ENCODE data around the gene ITGB6. TPM values are rescaled to one million over a fixed set of nuclear protein-coding genes. Genes with fewer than 3 reads are reported as not detected.

The ITGB6 gene
- total and polyA plus RNA-seq, 2 of the 4 experiments (the other 2 are of a cell fraction): under 0.01 TPM; not detected in 1

DNA sequence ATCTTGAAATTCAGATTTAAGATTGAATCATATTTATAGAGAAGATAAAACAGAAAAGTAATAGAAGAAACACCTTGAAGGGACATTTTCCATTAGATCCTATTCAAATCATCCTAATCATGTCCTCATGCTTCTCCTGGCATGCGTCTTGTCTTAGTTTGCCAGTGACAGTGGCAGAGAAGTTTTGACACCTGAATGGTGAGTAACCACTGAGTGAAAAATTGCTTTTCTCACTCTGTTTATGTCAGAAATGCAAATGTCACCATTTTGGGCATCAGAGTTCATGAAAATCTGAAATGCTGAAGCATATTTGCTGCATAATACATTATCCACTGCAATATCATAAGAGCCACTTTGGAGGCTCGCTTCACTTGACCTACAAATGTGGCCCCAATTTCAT is 74.7 kb downstream of the ITGB6 start:
- Histone ChIP-seq H3K18ac (ENCODE audit: low read depth, low read length) (no peak overlapping the region), H4K91ac (ENCODE audit: insufficient read depth, low read depth, low read length) (no peak overlapping the region), H2BK15ac (ENCODE audit: low read depth, low read length) (no peak overlapping the region), H3K9me3 (ENCODE audit: control insufficient read depth, insufficient read depth, low read length) (no peaks in the 10 kb centered on the region), H2BK5ac (ENCODE audit: low read depth, low read length, poor library complexity, severe bottlenecking) (no peak overlapping the region), H3K56ac (ENCODE audit: extremely low read depth, insufficient read depth, low read length) (no peak overlapping the region), H2AFZ (replicated peaks; ENCODE audit: low read length, poor library complexity) (no peak overlapping the region), H3K9me1 (ENCODE audit: insufficient read depth, low read length) (no peaks in the 10 kb centered on the region), H4K5ac (ENCODE audit: low read depth, low read length) (no peak overlapping the region), H3K36me3 (ENCODE audit: control insufficient read depth, insufficient read depth, low read length) (no peaks in the 10 kb centered on the region), H3K4ac (ENCODE audit: low read depth, low read length) (no peak overlapping the region), H3K4me3 (ENCODE audit: insufficient read depth, low read depth, low read length) (no peak overlapping the region), H4K8ac (ENCODE audit: low read depth in 2 of 2, low read length in 2 of 2) (no peak overlapping the region), H3K4me2 (ENCODE audit: low read depth, low read length) (no peak overlapping the region), H3K79me1 (ENCODE audit: low read depth in 1 of 2, low read length in 2 of 2) (no peaks in the 10 kb centered on the region), H3K27me3 (ENCODE audit: control insufficient read depth, insufficient read depth, low read length) (peaks cover 8% of the 10 kb centered on the region), H2BK120ac (ENCODE audit: low read depth, low read length) (no peak overlapping the region), H3K4me1 (ENCODE audit: control insufficient read depth, insufficient read depth, low read length) (no peaks in the 10 kb centered on the region), H3K27ac (ENCODE audit: insufficient read depth, low read length) (no peak overlapping the region), H2BK20ac (ENCODE audit: low read depth, low read length) (no peak overlapping the region), H2AK9ac (replicated peaks; ENCODE audit: low read depth, low read length, poor library complexity) (no peak overlapping the region), H3K9ac (ENCODE audit: low read depth, low read length) (no peak overlapping the region), H3K14ac (replicated peaks; ENCODE audit: low read depth, low read length) (no peak overlapping the region), H4K20me1 (ENCODE audit: insufficient read depth, low read length) (no peaks in the 10 kb centered on the region), H2AK5ac (ENCODE audit: low read depth, low read length) (no peak overlapping the region), H3K23ac (ENCODE audit: low read depth, low read length) (no peak overlapping the region)
- BruUV-seq (replicated peaks): no TSS peak
- TF ChIP-seq RCOR1 (IDR thresholded peaks at IDR 0.05; ENCODE audit: insufficient replicate concordance, low read length) (no peak), BHLHE40 (IDR thresholded peaks at IDR 0.05; ENCODE audit: low read depth, low read length) (no peak), MAZ (IDR thresholded peaks at IDR 0.05; ENCODE audit: borderline replicate concordance, low read depth, low read length) (no peak), SMC3 (IDR thresholded peaks at IDR 0.05; ENCODE audit: low read depth, low read length) (no peak), MXI1 (IDR thresholded peaks at IDR 0.05; ENCODE audit: borderline replicate concordance, low read depth, low read length) (no peak), NFE2L2 (IDR thresholded peaks at IDR 0.05; ENCODE audit: low read depth, low read length) (no peak), MAFK (IDR thresholded peaks at IDR 0.05; ENCODE audit: low read depth, low read length) (no peak), FOS (IDR thresholded peaks at IDR 0.05; ENCODE audit: low read depth, low read length) (no peak), RAD21 (IDR thresholded peaks at IDR 0.05; ENCODE audit: low read length) (no peak), CEBPB (IDR thresholded peaks at IDR 0.05; ENCODE audit: low read depth, low read length) (no peak), CHD1 (IDR thresholded peaks at IDR 0.05; ENCODE audit: low read depth, low read length) (no peak)
- TF ChIP-seq, protein P1, sequence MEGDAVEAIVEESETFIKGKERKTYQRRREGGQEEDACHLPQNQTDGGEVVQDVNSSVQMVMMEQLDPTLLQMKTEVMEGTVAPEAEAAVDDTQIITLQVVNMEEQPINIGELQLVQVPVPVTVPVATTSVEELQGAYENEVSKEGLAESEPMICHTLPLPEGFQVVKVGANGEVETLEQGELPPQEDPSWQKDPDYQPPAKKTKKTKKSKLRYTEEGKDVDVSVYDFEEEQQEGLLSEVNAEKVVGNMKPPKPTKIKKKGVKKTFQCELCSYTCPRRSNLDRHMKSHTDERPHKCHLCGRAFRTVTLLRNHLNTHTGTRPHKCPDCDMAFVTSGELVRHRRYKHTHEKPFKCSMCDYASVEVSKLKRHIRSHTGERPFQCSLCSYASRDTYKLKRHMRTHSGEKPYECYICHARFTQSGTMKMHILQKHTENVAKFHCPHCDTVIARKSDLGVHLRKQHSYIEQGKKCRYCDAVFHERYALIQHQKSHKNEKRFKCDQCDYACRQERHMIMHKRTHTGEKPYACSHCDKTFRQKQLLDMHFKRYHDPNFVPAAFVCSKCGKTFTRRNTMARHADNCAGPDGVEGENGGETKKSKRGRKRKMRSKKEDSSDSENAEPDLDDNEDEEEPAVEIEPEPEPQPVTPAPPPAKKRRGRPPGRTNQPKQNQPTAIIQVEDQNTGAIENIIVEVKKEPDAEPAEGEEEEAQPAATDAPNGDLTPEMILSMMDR (conservative IDR thresholded peaks at IDR 0.05; ENCODE audit: low read depth, low read length): no peak
- intact Hi-C loops (cut with micrococcal nuclease) (no loop called here), in situ Hi-C loops (cut with MboI; ENCODE audit: low sequenced_read_pairs) (no loop called here), dilution Hi-C loops (cut with HindIII; ENCODE audit: low sequenced_read_pairs, unreplicated experiment) (no loop called here)
- CTCF ChIA-PET: no interaction called here
- ATAC-seq (ENCODE audit: low read depth) (no peak), DNase-seq (no peak)
- POLR2A ChIA-PET (ENCODE audit: unreplicated experiment): no interaction called here
- WGBS, 2 experiments (ENCODE audit: extremely low coverage in 2 of 2, insufficient read length in 1 of 2): no CpG with 5 or more reads among the region's 2 CpGs
